KMS-11 (cell line): ENCODE data around the gene LRRC58.
"Not testable (repeated sequence)": the region's sequence is repeated elsewhere in the genome, so short reads cannot be mapped to it uniquely, and the experiment has no call there.

Experiments used
- H2AFZ ChIP-seq: fragments of 200-600 bp; sonication (generic); 2 replicates; pipeline ENCODE4 v1.6.1; 2016; ENCODE audit warnings: antibody characterized with exemption, mixed run types, low read depth
- H3K27ac ChIP-seq: fragments of 200-600 bp; sonication (generic); 2 replicates; pipeline ENCODE4 v1.6.1; 2016; ENCODE audit warnings: mild to moderate bottlenecking, mixed run types
- H3K27me3 ChIP-seq: fragments of 200-600 bp; sonication (generic); 2 replicates; pipeline ENCODE4 v1.6.1; 2017; ENCODE audit warnings: mild to moderate bottlenecking, low read depth, mixed run types, moderate library complexity; ENCODE audit not compliant: insufficient read depth
- H3K36me3 ChIP-seq: fragments of 200-600 bp; sonication (generic); 2 replicates; pipeline ENCODE4 v1.6.1; 2017; ENCODE audit warnings: mild to moderate bottlenecking, mixed run types; ENCODE audit not compliant: insufficient read depth
- H3K4me1 ChIP-seq: fragments of 200-600 bp; sonication (generic); 2 replicates; pipeline ENCODE4 v1.6.1; 2016; ENCODE audit warnings: mild to moderate bottlenecking, low read depth, mixed run types; ENCODE audit not compliant: poor library complexity, severe bottlenecking
- H3K4me2 ChIP-seq: fragments of 200-600 bp; sonication (generic); 2 replicates; pipeline ENCODE4 v1.7.0; 2016; ENCODE audit warnings: mild to moderate bottlenecking, mixed run types
- H3K4me3 ChIP-seq: fragments of 200-600 bp; sonication (generic); IDR thresholded peaks from 2 replicates; pipeline ENCODE4 v1.6.1; 2017; ENCODE audit warnings: low read depth, low read length, mixed read lengths; ENCODE audit not compliant: insufficient read depth
- H3K79me2 ChIP-seq: fragments of 200-600 bp; sonication (generic); 2 replicates; pipeline ENCODE4 v1.6.1; 2016; ENCODE audit warnings: low read depth, mixed run types; ENCODE audit not compliant: insufficient read depth
- H3K9ac ChIP-seq: fragments of 200-600 bp; sonication (generic); 2 replicates; pipeline ENCODE4 v1.6.1; 2016; ENCODE audit warnings: mild to moderate bottlenecking, mixed run types
- H4K20me1 ChIP-seq: fragments of 200-600 bp; sonication (generic); 2 replicates; pipeline ENCODE4 v1.6.1; 2016; ENCODE audit warnings: mild to moderate bottlenecking, mixed run types; ENCODE audit not compliant: insufficient read depth
- CTCF ChIP-seq: fragments of 200-600 bp; sonication (generic); conservative IDR thresholded peaks from 2 replicates; pipeline ENCODE4 v1.6.1; 2017; ENCODE audit warnings: low read depth, mild to moderate bottlenecking, antibody characterized with exemption, low read length, moderate library complexity, mixed read lengths

The LRRC58 gene

DNA sequence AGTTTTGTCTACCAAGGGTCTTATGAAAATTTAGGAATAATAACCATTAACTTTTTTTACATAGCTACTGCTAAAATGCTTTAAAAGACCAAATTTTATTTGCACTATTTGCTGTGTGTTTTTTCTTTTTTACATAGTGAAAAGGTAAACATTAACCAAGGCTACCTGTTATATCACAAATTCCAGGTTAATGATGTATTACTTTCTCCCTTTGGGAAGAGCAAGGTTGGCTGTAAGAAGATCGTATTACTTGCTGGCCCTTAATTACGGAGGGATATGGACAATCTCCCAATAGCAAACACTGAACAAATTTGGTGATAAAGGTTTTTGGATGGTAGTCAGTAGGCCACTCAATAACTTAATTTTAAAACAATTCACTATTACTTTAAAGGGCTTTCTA, 22.4 kb downstream of the LRRC58 start:
- no peak for TF ChIP-seq CTCF
- no peaks in the 10 kb centered on the region for H3K27me3 ChIP-seq
- no peak overlapping the region for H2AFZ ChIP-seq
- H3K4me3 ChIP-seq, result no peak overlapping the region
- no peak overlapping the region for H3K9ac ChIP-seq
- no peaks in the 10 kb centered on the region for H3K79me2 ChIP-seq
- no peaks in the 10 kb centered on the region for H4K20me1 ChIP-seq
- no peak overlapping the region for H3K27ac ChIP-seq
- no peaks in the 10 kb centered on the region for H3K4me1 ChIP-seq
- H3K4me2 ChIP-seq, result no peak overlapping the region
- H3K36me3 ChIP-seq, result peaks cover 6% of the 10 kb centered on the region

GRCh38 chr3:120324190-120324589, 25.0 kb downstream of the LRRC58 start:
- no peak for TF ChIP-seq CTCF
- no peaks in the 10 kb centered on the region; the same call in 1 of the 2 replicates for H3K36me3 ChIP-seq
- no peaks in the 10 kb centered on the region for H3K79me2 ChIP-seq
- no peaks in the 10 kb centered on the region for H3K4me1 ChIP-seq
- no peak overlapping the region for H3K4me3 ChIP-seq
- H4K20me1 ChIP-seq, result no peaks in the 10 kb centered on the region
- H3K27me3 ChIP-seq, result no peaks in the 10 kb centered on the region
- H2AFZ ChIP-seq, result no peak overlapping the region
- H3K9ac ChIP-seq, result no peak overlapping the region
- no peak overlapping the region for H3K27ac ChIP-seq
- H3K4me2 ChIP-seq, result no peak overlapping the region

GRCh38 chr3:120323761-120324160, 25.4 kb downstream of the LRRC58 start:
- H3K79me2 ChIP-seq, H3K27me3 ChIP-seq, H3K9ac ChIP-seq, H3K4me1 ChIP-seq, H2AFZ ChIP-seq, H3K27ac ChIP-seq, H3K36me3 ChIP-seq, H3K4me2 ChIP-seq, H4K20me1 ChIP-seq, H3K4me3 ChIP-seq: not testable (repeated sequence)

GRCh38 chr3:120311863-120312794, 37.0 kb downstream of the LRRC58 start:
- no peaks in the 10 kb centered on the region for H3K4me1 ChIP-seq
- no peaks in the 10 kb centered on the region for H3K27me3 ChIP-seq
- no peak overlapping the region for H3K4me3 ChIP-seq
- H4K20me1 ChIP-seq, result no peaks in the 10 kb centered on the region
- no peak overlapping the region for H3K9ac ChIP-seq
- H3K4me2 ChIP-seq, result no peak overlapping the region
- H3K27ac ChIP-seq, result no peak overlapping the region
- no peak for TF ChIP-seq CTCF
- no peaks in the 10 kb centered on the region for H3K79me2 ChIP-seq
- H2AFZ ChIP-seq, result no peak overlapping the region
- no peaks in the 10 kb centered on the region for H3K36me3 ChIP-seq
